GM13977 (cell line): ENCODE data around the gene ZNF80.

Experiments
- DNase-seq: peaks from one replicate; pipeline ENCODE4 v3.0.0; 2012; ENCODE audit warnings: low spot score
- in situ Hi-C: fragments of 300-500 bp; cut with MboI; formaldehyde crosslinking; loops from one replicate; pipeline ENCODE4 v1.12.0; 2022; ENCODE audit warnings: low sequenced_read_pairs, low pct_unique_long_range_greater_than_20kb, mixed read lengths, inconsistent platforms; ENCODE audit not compliant: unreplicated experiment
- TF ChIP-seq, protein P1 (sequence below): IDR thresholded peaks from 2 replicates; pipeline ENCODE4 v1.5.1; 2012; ENCODE audit warnings: mild to moderate bottlenecking, control low read depth; ENCODE audit not compliant: insufficient read depth; ENCODE audit errors: extremely low read depth, missing control alignments

The ZNF80 gene

GRCh38 chr3:114214542-114215341, 22.6 kb downstream of the ZNF80 start:
- DNase-seq, result peak; percentile 13
- in situ Hi-C loops, result no loop called here
- TF ChIP-seq, protein P1, sequence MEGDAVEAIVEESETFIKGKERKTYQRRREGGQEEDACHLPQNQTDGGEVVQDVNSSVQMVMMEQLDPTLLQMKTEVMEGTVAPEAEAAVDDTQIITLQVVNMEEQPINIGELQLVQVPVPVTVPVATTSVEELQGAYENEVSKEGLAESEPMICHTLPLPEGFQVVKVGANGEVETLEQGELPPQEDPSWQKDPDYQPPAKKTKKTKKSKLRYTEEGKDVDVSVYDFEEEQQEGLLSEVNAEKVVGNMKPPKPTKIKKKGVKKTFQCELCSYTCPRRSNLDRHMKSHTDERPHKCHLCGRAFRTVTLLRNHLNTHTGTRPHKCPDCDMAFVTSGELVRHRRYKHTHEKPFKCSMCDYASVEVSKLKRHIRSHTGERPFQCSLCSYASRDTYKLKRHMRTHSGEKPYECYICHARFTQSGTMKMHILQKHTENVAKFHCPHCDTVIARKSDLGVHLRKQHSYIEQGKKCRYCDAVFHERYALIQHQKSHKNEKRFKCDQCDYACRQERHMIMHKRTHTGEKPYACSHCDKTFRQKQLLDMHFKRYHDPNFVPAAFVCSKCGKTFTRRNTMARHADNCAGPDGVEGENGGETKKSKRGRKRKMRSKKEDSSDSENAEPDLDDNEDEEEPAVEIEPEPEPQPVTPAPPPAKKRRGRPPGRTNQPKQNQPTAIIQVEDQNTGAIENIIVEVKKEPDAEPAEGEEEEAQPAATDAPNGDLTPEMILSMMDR, result no peak

- TF ChIP-seq, protein P1, result peak; percentile 11
- in situ Hi-C loops, result no loop called here
- peak; percentile 54 for DNase-seq
Measured at GRCh38 chr3:114213627-114214541, 23.5 kb downstream of the ZNF80 start.

DNA sequence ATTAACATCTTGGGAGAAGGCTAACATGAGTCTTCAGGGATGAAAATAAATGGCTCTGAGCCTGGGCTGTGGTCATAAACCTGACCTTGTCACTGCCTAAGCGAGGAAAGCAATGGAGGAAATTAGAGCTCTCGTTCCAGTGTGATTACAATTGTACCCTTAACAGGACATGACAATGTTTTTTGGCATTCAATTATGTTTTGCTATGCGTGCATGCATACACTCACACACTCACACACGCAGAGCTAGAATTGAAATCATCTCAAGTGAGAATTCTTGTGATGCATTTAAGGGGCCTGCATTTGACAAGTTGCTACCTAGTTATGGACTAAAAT, 24.1 kb downstream of the ZNF80 start:
- in situ Hi-C loops, result no loop called here
- DNase-seq, result no peak
- TF ChIP-seq, protein P1, result no peak

GRCh38 chr3:114212646-114213045, 24.7 kb downstream of the ZNF80 start:
- TF ChIP-seq, protein P1, result no peak
- in situ Hi-C loops, result no loop called here
- DNase-seq, result no peak

DNA sequence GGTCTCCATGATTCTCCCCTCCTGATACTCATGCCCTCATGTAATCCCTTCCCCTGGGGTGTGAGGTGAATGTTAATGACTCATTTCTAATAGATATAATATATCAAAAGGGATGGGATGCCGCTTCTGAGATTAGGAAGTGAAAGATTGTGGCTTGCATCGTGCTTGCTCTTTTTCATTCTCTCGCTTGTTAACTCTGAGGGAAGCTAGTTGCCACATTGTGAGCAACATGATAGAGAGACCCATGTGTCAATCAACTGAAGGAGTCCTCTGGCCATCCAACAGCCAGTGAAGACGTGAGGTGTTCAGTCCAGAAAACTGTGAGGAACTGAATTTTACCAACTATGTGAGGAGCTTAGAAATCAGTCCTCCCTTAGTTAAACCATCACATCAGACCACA, 29.6 kb downstream of the ZNF80 start:
- in situ Hi-C loops, result no loop called here
- TF ChIP-seq, protein P1, result no peak
- DNase-seq, result no peak

GRCh38 chr3:114206342-114206741, 31.0 kb downstream of the ZNF80 start:
- TF ChIP-seq, protein P1, result no peak
- no peak for DNase-seq
- in situ Hi-C loops, result no loop called here
